Ecto neural progenitor cell (in vitro differentiated cells): ENCODE data around the gene SAMD9.
"Not testable (repeated sequence)": the region's sequence is repeated elsewhere in the genome, so short reads cannot be mapped to it uniquely, and the experiment has no call there.

Experiments used
- DNase-seq: peaks from one replicate; pipeline ENCODE4 v3.0.0-alpha.2; 2018; ENCODE audit warnings: low spot score

Gene SAMD9

DNA sequence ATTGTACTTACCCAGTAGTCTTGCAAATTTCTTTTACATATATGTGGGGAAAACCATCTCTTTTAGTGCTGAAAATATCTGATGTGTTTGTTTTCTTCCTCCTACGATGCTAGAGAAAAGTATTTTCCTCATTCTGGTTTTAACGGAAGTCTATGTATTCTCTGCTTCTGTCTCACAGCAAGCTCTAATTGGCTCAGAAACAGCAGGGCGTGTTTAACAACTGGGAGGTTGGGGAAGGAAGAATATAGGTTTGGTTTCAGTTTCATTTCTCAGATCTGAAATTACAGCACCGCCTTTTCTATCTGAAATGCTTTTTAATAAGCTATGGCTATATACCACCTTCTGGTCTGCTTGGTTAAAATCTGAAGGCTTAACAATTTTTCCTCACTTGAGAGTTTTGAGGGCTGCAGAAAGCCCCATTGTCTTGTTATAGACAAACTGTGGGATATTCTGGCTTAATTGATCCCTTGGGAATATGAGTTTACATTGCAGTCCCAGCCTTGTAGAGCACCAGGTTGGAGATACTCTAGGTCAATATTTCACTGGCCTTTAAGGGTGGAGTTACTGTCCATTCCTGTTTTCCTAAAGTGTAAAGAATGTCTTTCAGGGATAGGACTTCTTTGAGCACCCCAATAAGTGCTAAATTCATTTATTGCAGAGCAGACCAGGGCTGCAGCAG is at the start of gene SAMD9:
Gene SAMD9 (minus strand): TSS at position 128 of the 679 bp plus-strand sequence. CDS start 11,882 bp downstream, outside the sequence.
- no peak for DNase-seq

GRCh38 chr7:93165447-93165846 is 47.7 kb upstream of the SAMD9 start:
- DNase-seq: no peak

GRCh38 chr7:93164766-93165165 is 47.0 kb upstream of the SAMD9 start:
- DNase-seq: no peak

- no peak for DNase-seq
Observed at GRCh38 chr7:93161181-93161762, 43.5 kb upstream of the SAMD9 start.

GRCh38 chr7:93160410-93160809 is 42.6 kb upstream of the SAMD9 start:
- DNase-seq: no peak

DNA sequence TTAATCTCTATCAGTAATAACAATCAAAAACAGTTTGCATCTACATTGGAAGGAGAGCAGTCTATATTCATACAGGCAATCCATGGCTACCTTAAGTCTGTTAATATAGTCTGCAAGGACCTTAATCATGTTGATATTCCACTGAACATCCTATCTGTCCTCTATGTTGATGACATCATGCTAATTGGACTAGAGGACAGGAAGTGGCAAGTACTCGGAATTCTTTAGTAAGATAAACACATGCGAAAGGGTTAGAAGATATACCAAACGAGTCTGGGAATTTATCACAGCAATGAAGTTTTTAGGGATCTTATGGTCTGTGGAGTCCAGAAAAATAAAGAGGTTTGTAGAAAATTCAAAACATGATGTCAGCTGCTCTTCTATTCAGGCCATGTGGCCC is 41.7 kb upstream of the SAMD9 start:
- no peak for DNase-seq

- no peak for DNase-seq
Observed at GRCh38 chr7:93156884-93157283, 39.1 kb upstream of the SAMD9 start.

DNA sequence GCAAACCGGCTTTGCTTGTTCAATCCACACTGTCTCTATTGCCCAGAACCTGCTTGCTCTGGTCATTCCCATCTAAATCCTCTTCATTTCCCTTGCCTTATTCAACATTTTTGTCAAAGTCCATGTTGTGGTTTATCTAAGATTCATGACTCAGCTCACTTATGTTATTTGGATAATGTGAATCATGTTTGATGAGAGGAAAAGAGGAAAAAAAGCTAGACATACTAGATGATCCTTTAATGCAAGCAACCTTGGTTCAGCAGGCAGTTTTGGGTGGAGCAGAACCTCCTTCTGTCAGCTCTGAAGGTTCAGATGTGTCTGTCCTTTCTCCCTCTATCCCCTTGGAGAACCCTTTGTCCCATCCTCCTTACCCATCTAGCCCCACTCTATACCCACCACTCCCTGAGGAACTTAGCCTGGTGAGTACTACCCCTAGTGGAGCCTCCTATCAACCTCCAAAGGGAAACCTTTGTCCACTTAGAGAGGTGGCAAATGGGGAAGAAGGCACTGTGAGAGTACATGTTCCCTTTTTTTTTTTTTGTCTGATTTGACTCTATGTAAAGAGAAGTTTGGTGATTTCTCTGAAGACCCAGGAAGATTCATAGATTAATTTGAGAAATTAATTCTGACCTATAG is 32.5 kb upstream of the SAMD9 start:
- DNase-seq: no peak

DNA sequence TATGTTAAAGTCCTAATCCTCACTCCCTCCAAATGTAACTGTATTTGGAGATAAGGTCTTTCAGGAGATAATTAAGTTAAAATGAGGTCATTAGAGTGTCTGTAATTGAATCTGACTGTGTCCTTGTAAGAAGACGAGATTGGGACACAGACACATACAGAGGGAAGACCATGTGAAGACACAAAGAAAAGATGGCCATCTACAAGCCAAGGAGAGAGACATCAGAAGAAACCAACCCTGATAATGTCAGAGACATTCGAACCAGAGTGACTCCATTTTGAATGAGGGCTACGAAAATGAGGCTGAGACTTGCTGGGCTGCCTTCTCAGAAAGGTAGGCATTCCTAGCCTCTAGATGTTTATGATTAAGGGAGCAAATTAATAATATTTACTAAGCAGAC is 30.9 kb upstream of the SAMD9 start:
- no peak for DNase-seq

DNA sequence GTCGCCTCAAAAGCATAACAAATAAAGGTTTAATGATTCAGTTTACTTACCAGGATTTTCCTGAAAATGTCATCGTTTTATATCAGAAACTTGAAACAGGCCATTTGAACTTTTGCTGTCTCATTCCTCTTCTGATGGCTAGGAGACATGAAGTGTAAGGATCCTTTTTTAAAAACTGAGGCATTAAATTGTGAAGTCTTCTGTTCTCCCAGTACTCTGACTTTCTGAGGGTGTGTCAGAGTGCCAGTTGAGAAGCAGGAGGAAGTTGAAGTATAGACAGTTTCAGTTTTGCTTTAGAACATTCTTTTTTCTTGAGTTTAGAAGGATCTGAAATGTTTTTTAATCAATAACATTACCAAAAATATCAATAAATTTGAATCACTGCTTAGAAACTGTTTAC is 30.4 kb upstream of the SAMD9 start, which contains the start of gene SAMD9L:
Gene SAMD9L (minus strand): TSS at position 242 of the 400 bp plus-strand sequence. CDS start 12,414 bp downstream, outside the sequence.
- DNase-seq: no peak

- DNase-seq: no peak
Observed at GRCh38 chr7:93147363-93147762, 29.6 kb upstream of the SAMD9 start.

DNA sequence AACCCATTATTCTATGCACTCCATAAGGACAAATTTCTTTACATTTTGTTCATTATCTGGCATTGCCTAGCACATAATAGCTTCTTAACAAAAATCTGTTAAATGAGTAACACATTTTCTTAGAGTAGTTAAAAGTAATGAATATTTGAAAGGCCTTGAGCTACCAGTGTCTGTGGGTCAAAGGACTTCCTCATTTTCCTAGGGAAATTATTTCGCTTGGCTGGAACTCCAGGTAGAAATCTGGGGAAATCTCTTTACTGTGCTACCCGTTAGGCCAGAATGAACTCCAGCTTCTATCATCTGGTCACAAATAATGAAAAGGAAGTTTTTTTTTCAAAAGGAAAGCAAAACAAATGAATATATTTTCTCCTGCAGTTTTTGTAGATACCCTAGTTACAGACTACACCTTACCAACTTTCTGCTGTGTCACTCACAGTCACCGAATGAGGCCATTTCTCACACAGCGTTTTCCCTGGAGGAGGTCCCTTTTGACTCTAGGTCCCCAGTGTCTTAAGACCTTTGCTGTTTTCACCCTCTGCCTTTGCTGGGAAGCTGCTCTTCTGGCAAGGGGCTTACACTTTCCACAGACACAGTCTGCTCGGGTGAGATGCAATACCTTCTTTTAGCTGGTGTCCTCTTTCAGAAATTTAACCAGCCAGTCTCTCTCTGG is 28.8 kb upstream of the SAMD9 start:
- no peak for DNase-seq

- no peak for DNase-seq
Observed at GRCh38 chr7:93146036-93146435, 28.3 kb upstream of the SAMD9 start.

- DNase-seq: no peak
Observed at GRCh38 chr7:93145354-93145753, 27.6 kb upstream of the SAMD9 start.

GRCh38 chr7:93142127-93142526 is 24.3 kb upstream of the SAMD9 start:
- no peak for DNase-seq

- DNase-seq: no peak
Observed at GRCh38 chr7:93140582-93141191, 22.9 kb upstream of the SAMD9 start.

DNA sequence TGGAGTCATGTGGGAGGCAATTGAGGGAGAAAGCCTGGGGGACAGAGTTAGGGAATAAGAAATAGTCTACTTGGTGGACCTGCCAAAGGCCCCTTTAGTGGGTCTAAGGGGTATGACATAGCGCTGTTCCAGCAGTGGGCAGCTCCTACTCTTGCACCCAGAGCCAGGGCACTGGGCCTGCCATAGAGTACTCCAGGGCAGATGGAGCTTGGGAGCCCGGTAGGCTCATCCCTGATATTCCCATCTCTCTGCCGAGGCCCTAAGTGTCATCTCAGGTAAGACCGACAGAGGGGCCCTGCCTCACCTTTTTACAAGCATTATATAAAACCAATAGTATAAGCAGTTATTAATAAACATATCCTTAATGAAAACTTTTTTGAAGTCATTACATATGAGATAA is 20.8 kb upstream of the SAMD9 start:
- DNase-seq: no peak

DNA sequence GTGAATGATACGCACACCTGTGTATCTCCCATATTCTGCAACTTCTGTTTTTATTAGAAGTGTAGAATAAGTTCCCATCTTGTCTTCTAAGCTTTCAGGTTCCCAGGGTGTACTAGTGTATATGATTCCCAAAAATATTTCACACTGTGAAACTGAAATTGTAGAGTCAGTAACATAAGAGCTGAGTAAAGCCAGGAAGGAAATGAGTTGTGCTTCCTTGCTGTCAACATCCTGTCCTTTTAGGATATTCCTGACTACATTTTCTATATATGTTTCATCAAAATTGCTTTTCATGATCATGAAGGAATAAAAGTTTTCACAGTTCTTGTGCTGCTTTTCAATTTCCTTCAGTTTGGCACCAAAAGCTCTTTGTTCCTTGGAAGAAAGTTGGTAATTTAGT is 15.2 kb upstream of the SAMD9 start:
- DNase-seq: no peak

DNA sequence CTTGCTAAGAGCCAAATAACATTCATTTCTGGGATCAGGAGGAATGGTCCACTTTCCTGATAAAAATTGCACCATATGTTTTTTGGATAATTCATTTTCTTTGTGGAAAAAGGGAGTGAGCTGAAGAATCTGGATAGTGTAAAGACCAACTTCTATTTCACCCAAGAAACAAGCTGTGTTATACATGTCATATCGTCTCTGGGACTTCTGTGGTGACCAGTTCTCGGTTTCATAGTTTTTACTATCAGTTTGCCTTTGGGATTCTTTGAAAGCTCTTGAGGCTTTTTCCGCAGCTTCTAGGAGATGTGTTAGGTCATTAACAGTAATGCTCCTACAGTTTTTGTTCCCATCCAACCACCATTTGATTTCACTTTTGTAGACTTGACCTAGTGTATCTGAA is 14.4 kb upstream of the SAMD9 start:
- no peak for DNase-seq

DNA sequence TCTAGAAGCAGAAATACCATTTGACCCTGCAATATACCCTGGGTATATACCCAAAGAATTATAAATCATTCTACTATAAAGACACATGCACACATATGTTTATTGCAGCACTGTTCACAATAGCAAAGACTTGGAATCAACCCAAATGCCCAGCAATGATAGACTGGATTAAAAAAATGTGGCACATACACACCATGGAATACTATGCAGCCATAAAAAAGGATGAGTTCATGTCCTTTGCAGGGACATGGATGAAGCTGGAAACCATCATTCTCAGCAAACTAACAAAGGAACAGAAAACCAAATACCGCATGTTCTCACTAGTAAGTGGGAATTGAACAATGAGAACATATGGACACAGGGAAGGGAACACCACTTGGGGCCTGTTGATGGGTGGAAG is 9.2 kb upstream of the SAMD9 start:
- not testable (repeated sequence) for DNase-seq

DNA sequence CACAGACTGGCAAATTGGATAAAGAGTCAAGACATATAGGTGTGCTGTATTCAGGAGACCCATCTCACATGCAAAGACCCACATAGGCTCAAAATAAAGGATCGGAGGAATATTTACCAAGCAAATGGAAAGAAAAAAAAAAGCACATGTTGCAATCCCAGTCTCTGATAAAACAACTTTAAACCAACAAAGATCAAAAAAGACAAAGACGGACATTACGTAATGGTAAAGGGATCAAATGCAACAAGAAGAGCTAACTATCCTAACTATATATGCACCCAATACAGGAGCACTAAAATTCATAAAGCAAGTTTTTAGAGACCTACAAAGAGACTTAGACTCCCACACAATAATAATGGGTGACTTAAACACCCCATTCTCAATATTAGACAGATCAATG is 5.8 kb upstream of the SAMD9 start:
- not testable (repeated sequence) for DNase-seq
